ENCODE data around the gene MYOM1. TPM values are rescaled to one million over a fixed set of nuclear protein-coding genes. Genes with fewer than 3 reads are reported as not detected.
"Not testable (repeated sequence)": the region's sequence is repeated elsewhere in the genome, so short reads cannot be mapped to it uniquely, and the experiment has no call there.

Gene MYOM1
- total RNA-seq, 1 donor from 2014 or later = 120 TPM

- DNase-seq (ENCODE audit: low read depth) = peak; percentile 9
Measured at GRCh38 chr18:3093624-3094337, 126.0 kb downstream of the MYOM1 start.

- DNase-seq (ENCODE audit: low read depth) = no peak
Measured at GRCh38 chr18:3092727-3093126, 127.0 kb downstream of the MYOM1 start.

- no peak for DNase-seq (ENCODE audit: low read depth)
Measured at GRCh38 chr18:3089579-3089978, 130.2 kb downstream of the MYOM1 start.

- peak; percentile 18 for DNase-seq (ENCODE audit: low read depth)
Measured at GRCh38 chr18:3088449-3088848, 131.3 kb downstream of the MYOM1 start.

- DNase-seq (ENCODE audit: low read depth) = no peak
Measured at GRCh38 chr18:3086871-3087270, 132.9 kb downstream of the MYOM1 start.

GRCh38 chr18:3085612-3086011 is 134.2 kb downstream of the MYOM1 start:
- DNase-seq (ENCODE audit: low read depth) = no peak

GRCh38 chr18:3084206-3084605 is 135.6 kb downstream of the MYOM1 start:
- DNase-seq (ENCODE audit: low read depth) = no peak

GRCh38 chr18:3083766-3084165 is 136.0 kb downstream of the MYOM1 start:
- DNase-seq (ENCODE audit: low read depth) = no peak

- DNase-seq (ENCODE audit: low read depth) = no peak
Measured at GRCh38 chr18:3081584-3081991, 138.2 kb downstream of the MYOM1 start.

- DNase-seq (ENCODE audit: low read depth) = no peak
Measured at GRCh38 chr18:3079653-3080052, 140.1 kb downstream of the MYOM1 start.

GRCh38 chr18:3075491-3075890 is 144.3 kb downstream of the MYOM1 start:
- no peak for DNase-seq (ENCODE audit: low read depth)

- no peak for DNase-seq (ENCODE audit: low read depth)
Measured at GRCh38 chr18:3074087-3074486, 145.7 kb downstream of the MYOM1 start.

- not testable (repeated sequence) for DNase-seq (ENCODE audit: low read depth)
Measured at GRCh38 chr18:3073353-3073752, 146.4 kb downstream of the MYOM1 start.

- DNase-seq (ENCODE audit: low read depth) = no peak
Measured at GRCh38 chr18:3071676-3072075, 148.1 kb downstream of the MYOM1 start.

- DNase-seq (ENCODE audit: low read depth) = no peak
Measured at GRCh38 chr18:3069671-3070433, 149.9 kb downstream of the MYOM1 start.

GRCh38 chr18:3067722-3068121 is 152.0 kb downstream of the MYOM1 start:
- DNase-seq (ENCODE audit: low read depth) = no peak

GRCh38 chr18:3067165-3067661 is 152.6 kb downstream of the MYOM1 start:
- no peak for DNase-seq (ENCODE audit: low read depth)

- DNase-seq (ENCODE audit: low read depth) = no peak
Measured at GRCh38 chr18:3066341-3067110, 153.2 kb downstream of the MYOM1 start.

- DNase-seq (ENCODE audit: low read depth) = not testable (repeated sequence)
Measured at GRCh38 chr18:3063766-3064165, 156.0 kb downstream of the MYOM1 start.

GRCh38 chr18:3062798-3063680 is 156.7 kb downstream of the MYOM1 start:
- peak; percentile 57 for DNase-seq (ENCODE audit: low read depth)
